GM20000 (cell line): ENCODE data around the gene FREM2.

Experiments used
- DNase-seq: peaks from one replicate; pipeline ENCODE4 v3.0.0; 2012; ENCODE audit warnings: low spot score
- CTCF ChIP-seq: IDR thresholded peaks from 2 replicates; pipeline ENCODE4 v1.5.1; 2012; ENCODE audit warnings: mild to moderate bottlenecking, control low read depth; ENCODE audit errors: extremely low read depth, missing control alignments

Gene FREM2

GRCh38 chr13:38824342-38824741 is 137.5 kb downstream of the FREM2 start:
- DNase-seq = no peak
- TF ChIP-seq CTCF = no peak

- DNase-seq = no peak
- no peak for TF ChIP-seq CTCF
Measured at GRCh38 chr13:38826182-38826813, 139.4 kb downstream of the FREM2 start.

GRCh38 chr13:38830442-38831045 is 143.7 kb downstream of the FREM2 start:
- no peak for TF ChIP-seq CTCF
- no peak for DNase-seq

- no peak for TF ChIP-seq CTCF
- DNase-seq = no peak
Measured at GRCh38 chr13:38844581-38844980, 157.7 kb downstream of the FREM2 start.

- no peak for DNase-seq
- TF ChIP-seq CTCF = no peak
Measured at GRCh38 chr13:38848360-38848759, 161.5 kb downstream of the FREM2 start.

- no peak for DNase-seq
- no peak for TF ChIP-seq CTCF
Measured at GRCh38 chr13:38849315-38849714, 162.4 kb downstream of the FREM2 start.

- DNase-seq = no peak
- TF ChIP-seq CTCF = no peak
Measured at GRCh38 chr13:38850868-38851626, 164.2 kb downstream of the FREM2 start.
